RWPE2 (cell line): Measurements from ENCODE around the gene XRRA1.

ENCODE experiments used
- ATAC-seq: fragments of 200-7000 bp; cut with Tn5 transposase; 3 replicates; pipeline ENCODE4 v1.9.1; 2021; ENCODE audit warnings: low read depth
- DNase-seq: peaks from one replicate; pipeline ENCODE4 v3.0.0-alpha.2; 2020; ENCODE audit warnings: low spot score
- H3K27ac ChIP-seq: fragments of 450-650 bp; 2 replicates; pipeline ENCODE4 v1.5.1; 2017; ENCODE audit warnings: mild to moderate bottlenecking; ENCODE audit not compliant: poor library complexity, severe bottlenecking
- H3K27me3 ChIP-seq: fragments of 250-450 bp; sonication (Bioruptor Pico); 2 replicates; pipeline ENCODE4 v1.5.1; 2021; ENCODE audit warnings: mild to moderate bottlenecking, moderate library complexity; ENCODE audit not compliant: insufficient read depth, poor library complexity, severe bottlenecking
- H3K36me3 ChIP-seq: fragments of 250-450 bp; sonication (Bioruptor Pico); 2 replicates; pipeline ENCODE4 v1.5.1; 2020; ENCODE audit warnings: low read depth, mild to moderate bottlenecking, moderate library complexity
- H3K4me1 ChIP-seq: fragments of 250-450 bp; sonication (Bioruptor Pico); 2 replicates; pipeline ENCODE4 v1.5.1; 2021; ENCODE audit warnings: mild to moderate bottlenecking, moderate library complexity; ENCODE audit not compliant: insufficient read depth, poor library complexity, severe bottlenecking
- H3K4me3 ChIP-seq: fragments of 250-450 bp; sonication (Bioruptor Pico); 2 replicates; pipeline ENCODE4 v1.5.1; 2021; ENCODE audit warnings: mild to moderate bottlenecking, moderate library complexity; ENCODE audit not compliant: severe bottlenecking
- H3K9me3 ChIP-seq: fragments of 250-450 bp; sonication (Bioruptor Pico); 2 replicates; pipeline ENCODE4 v1.5.1; 2021; ENCODE audit warnings: mild to moderate bottlenecking, moderate library complexity; ENCODE audit not compliant: severe bottlenecking
- CTCF ChIP-seq: fragments of 450-650 bp; IDR thresholded peaks from one replicate; pipeline ENCODE4 v1.5.1; 2017; ENCODE audit warnings: mild to moderate bottlenecking, moderate library complexity; ENCODE audit not compliant: poor library complexity, severe bottlenecking

The XRRA1 gene

GRCh38 chr11:74957937-74958629 is 9.2 kb upstream of the XRRA1 start:
- H3K36me3 ChIP-seq: peaks cover 83% of the 10 kb centered on the region
- H3K9me3 ChIP-seq: no peaks in the 10 kb centered on the region
- no peaks in the 10 kb centered on the region for H3K4me1 ChIP-seq
- no peak overlapping the region for H3K4me3 ChIP-seq
- no peak overlapping the region for H3K27ac ChIP-seq
- no peak for ATAC-seq
- H3K27me3 ChIP-seq: no peaks in the 10 kb centered on the region
- DNase-seq: no peak
- no peak for TF ChIP-seq CTCF

- no peak for TF ChIP-seq CTCF
- Histone ChIP-seq H3K36me3 (peaks cover 83% of the 10 kb centered on the region), H3K27ac (no peak overlapping the region), H3K4me1 (no peaks in the 10 kb centered on the region), H3K4me3 (no peak overlapping the region), H3K9me3 (no peaks in the 10 kb centered on the region), H3K27me3 (no peaks in the 10 kb centered on the region)
- DNase-seq (no peak), ATAC-seq (no peak)
Measured at GRCh38 chr11:74956397-74957015, 7.6 kb upstream of the XRRA1 start.

GRCh38 chr11:74954199-74954598 is 5.3 kb upstream of the XRRA1 start:
- no peak for ATAC-seq
- Histone ChIP-seq H3K27ac (no peak overlapping the region), H3K4me1 (no peaks in the 10 kb centered on the region), H3K9me3 (no peaks in the 10 kb centered on the region), H3K27me3 (no peaks in the 10 kb centered on the region), H3K4me3 (no peak overlapping the region), H3K36me3 (peaks cover 76% of the 10 kb centered on the region)
- TF ChIP-seq CTCF: no peak
- no peak for DNase-seq

GRCh38 chr11:74953451-74953850 is 4.6 kb upstream of the XRRA1 start:
- Histone ChIP-seq H3K4me3 (no peak overlapping the region), H3K36me3 (peaks cover 70% of the 10 kb centered on the region), H3K27me3 (no peaks in the 10 kb centered on the region), H3K4me1 (no peaks in the 10 kb centered on the region), H3K27ac (no peak overlapping the region), H3K9me3 (no peaks in the 10 kb centered on the region)
- no peak for TF ChIP-seq CTCF
- no peak for ATAC-seq
- DNase-seq: no peak

GRCh38 chr11:74952752-74953151 is 3.9 kb upstream of the XRRA1 start:
- DNase-seq (no peak), ATAC-seq (no peak)
- Histone ChIP-seq H3K4me1 (no peaks in the 10 kb centered on the region), H3K4me3 (no peak overlapping the region), H3K27ac (no peak overlapping the region), H3K9me3 (no peaks in the 10 kb centered on the region), H3K27me3 (no peaks in the 10 kb centered on the region), H3K36me3 (peaks cover 63% of the 10 kb centered on the region)
- no peak for TF ChIP-seq CTCF
